Activated CD8-positive, alpha-beta memory T cell treated with anti-CD3 and anti-CD28 coated beads for 36 hours (primary cell): ENCODE data around the gene SHOX. TPM values are rescaled to one million over a fixed set of nuclear protein-coding genes. Genes with fewer than 3 reads are reported as not detected.

ENCODE experiments used
- CTCF ChIA-PET: fragments of 350-600 bp; sonication (Branson Sonifier 250); formaldehyde crosslinking; loops from one replicate; lab custom pipeline; 2021; ENCODE audit warnings: antibody characterized with exemption; lab: Charles Lee
- POLR2A ChIA-PET: fragments of 350-600 bp; sonication (Branson Sonifier 250); formaldehyde crosslinking; loops from one replicate; lab custom pipeline; 2021; ENCODE audit warnings: antibody characterized with exemption; lab: Charles Lee
- total RNA-seq, 2 experiments: library from RNA; stranded (reverse); gene quantifications; one replicate each; pipeline ENCODE4 v1.2.3, GENCODE V29; 2021

Gene SHOX
- total RNA-seq, 2 experiments from 2014 or later: not detected

DNA sequence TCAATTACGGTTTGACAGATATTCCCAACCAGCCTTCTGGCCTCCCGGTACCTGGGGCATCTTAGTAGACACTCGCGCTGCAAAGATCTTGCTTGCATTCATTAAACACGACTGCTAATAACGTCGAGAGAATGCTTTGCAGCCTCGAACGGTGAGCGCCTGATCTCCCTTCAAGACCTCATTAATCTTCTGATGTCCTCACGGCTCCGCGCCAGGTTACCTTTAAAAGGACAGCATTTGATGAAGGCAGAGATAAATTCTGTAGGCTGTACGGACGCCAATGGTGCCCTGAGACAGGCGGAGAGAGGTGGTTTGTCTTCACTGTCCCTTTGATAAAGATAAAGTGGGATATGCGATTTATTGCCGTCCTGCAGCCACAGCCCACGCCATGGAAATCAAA lies 64.2 kb downstream of the SHOX start:
- CTCF ChIA-PET: no interaction called here
- POLR2A ChIA-PET: no interaction called here

GRCh38 chrX:698206-698605 lies 67.6 kb downstream of the SHOX start:
- CTCF ChIA-PET: no interaction called here
- POLR2A ChIA-PET: no interaction called here

- ChIA-PET CTCF (no interaction called here), POLR2A (no interaction called here)
These were observed 70.3 kb downstream of the SHOX start for GRCh38 chrX:700936-701335.

- ChIA-PET CTCF (no interaction called here), POLR2A (no interaction called here)
These were observed 71.1 kb downstream of the SHOX start for GRCh38 chrX:701673-702072.

DNA sequence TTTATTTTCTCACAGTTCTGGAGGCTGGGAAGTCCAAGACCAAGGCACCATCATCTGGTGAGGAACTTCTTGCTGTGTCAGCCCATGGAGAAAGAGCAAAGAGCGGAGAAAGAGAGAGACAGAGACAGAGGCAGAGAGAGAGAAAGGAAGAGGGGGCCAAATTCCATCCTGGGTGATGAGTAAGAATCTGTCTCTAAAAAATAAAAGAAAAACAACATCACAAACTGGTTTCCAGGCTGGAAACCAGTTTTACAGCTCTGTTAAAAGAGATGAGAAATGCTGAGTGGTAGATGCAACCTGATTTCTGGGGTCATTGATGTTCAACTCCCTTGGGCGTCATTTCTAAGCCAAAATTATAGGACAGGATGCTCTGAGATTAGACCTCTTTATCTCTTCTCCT lies 72.9 kb downstream of the SHOX start:
- POLR2A ChIA-PET: no interaction called here
- CTCF ChIA-PET: no interaction called here

GRCh38 chrX:703866-704265 lies 73.3 kb downstream of the SHOX start:
- POLR2A ChIA-PET: no interaction called here
- CTCF ChIA-PET: no interaction called here

Other genes starting within 250 kb of the SHOX start
- gene PPP2R3B, start 243.9 kb upstream of the SHOX start, total RNA-seq: 10 to 100 TPM; 25.2 to 26.9 TPM